NOMO-1 (cell line): ENCODE data around the gene KCTD18.

Source experiments
- DNase-seq, 2 experiments: peaks; one replicate each; lab custom pipeline; 2025; ENCODE audit not compliant: unreplicated experiment in 2 of 2; lab: John Stamatoyannopoulos, UW

The KCTD18 gene

GRCh38 chr2:200509612-200510433 lies at the start of gene KCTD18:
TSS of gene KCTD18 (minus strand) at chr2:200510068. CDS start at chr2:200507016, 3,052 bp downstream.
- DNase-seq = peak; percentile 77 to 96

GRCh38 chr2:200540793-200541192 lies 30.9 kb upstream of the KCTD18 start:
- no peak for DNase-seq

GRCh38 chr2:200538139-200538538 lies 28.3 kb upstream of the KCTD18 start:
- no peak for DNase-seq

- DNase-seq = no peak
These were observed 24.7 kb upstream of the KCTD18 start for GRCh38 chr2:200534572-200534971.

- DNase-seq = no peak
These were observed 23.9 kb upstream of the KCTD18 start for GRCh38 chr2:200533754-200534153.

- DNase-seq = no peak
These were observed 18.4 kb upstream of the KCTD18 start for GRCh38 chr2:200528228-200528627.

GRCh38 chr2:200525882-200526651 lies 16.2 kb upstream of the KCTD18 start, which contains the start of gene SGO2:
TSS of gene SGO2 (plus strand) at chr2:200526207. CDS start at chr2:200532976, 6,769 bp downstream.
- peak; percentile 96 to 97 for DNase-seq

- no peak for DNase-seq
These were observed 15.6 kb upstream of the KCTD18 start for GRCh38 chr2:200525551-200525881.

GRCh38 chr2:200525066-200525465 lies 15.2 kb upstream of the KCTD18 start:
- DNase-seq = no peak

- DNase-seq = no peak
These were observed 13.7 kb upstream of the KCTD18 start for GRCh38 chr2:200523604-200524003.

GRCh38 chr2:200523158-200523557 lies 13.3 kb upstream of the KCTD18 start:
- DNase-seq = no peak

GRCh38 chr2:200515155-200515554 lies 5.3 kb upstream of the KCTD18 start:
- DNase-seq = no peak

GRCh38 chr2:200509235-200509611 lies 645 bp downstream of the KCTD18 start:
- no peak for DNase-seq

- no peak for DNase-seq
These were observed 2.7 kb downstream of the KCTD18 start for GRCh38 chr2:200507179-200507578.

GRCh38 chr2:200506679-200507078 lies 3.2 kb downstream of the KCTD18 start:
- no peak for DNase-seq

- no peak for DNase-seq
These were observed 7.7 kb downstream of the KCTD18 start for GRCh38 chr2:200502196-200502595.

- DNase-seq = no peak
These were observed 11.3 kb downstream of the KCTD18 start for GRCh38 chr2:200498402-200499162.

- no peak for DNase-seq
These were observed 13.2 kb downstream of the KCTD18 start for GRCh38 chr2:200496696-200497095.

- no peak for DNase-seq
These were observed 15.8 kb downstream of the KCTD18 start for GRCh38 chr2:200494048-200494447.

GRCh38 chr2:200492656-200493055 lies 17.2 kb downstream of the KCTD18 start:
- DNase-seq = no peak

GRCh38 chr2:200490001-200490400 lies 19.9 kb downstream of the KCTD18 start:
- no peak for DNase-seq
